K562 (cell line): ENCODE results near the gene TNF. TPM values are rescaled to one million over a fixed set of nuclear protein-coding genes. Genes with fewer than 3 reads are reported as not detected.
A peak's percentile ranks its signal among the peaks of the same experiment; 100 is the strongest.

Source experiments
- RBM34 ChIP-seq: fragments of 200-400 bp; formaldehyde crosslinking; IDR thresholded peaks from 2 replicates; pipeline ENCODE4 v1.6.1; 2018; ENCODE audit warnings: low read length, borderline replicate concordance; ENCODE audit not compliant: insufficient read depth
- U2AF1 ChIP-seq: fragments of 200-400 bp; formaldehyde crosslinking; optimal IDR thresholded peaks from 2 replicates; pipeline ENCODE3; 2017; ENCODE audit warnings: mild to moderate bottlenecking, low read depth, low read length, moderate library complexity
- ZNF134 ChIP-seq: fragments of 250-450 bp; sonication (Bioruptor Pico); conservative IDR thresholded peaks from 2 replicates; pipeline ENCODE4 v1.4.0; 2020
- ZNF197 ChIP-seq: fragments of 200-800 bp; sonication (Bioruptor generic); IDR thresholded peaks from 2 replicates; pipeline ENCODE4 v1.6.1; 2016; ENCODE audit warnings: low read depth, missing genetic modification characterization, missing compliant biosample characterization
- ZNF445 ChIP-seq: fragments of 250-450 bp; sonication (Bioruptor Pico); IDR thresholded peaks from 2 replicates; pipeline ENCODE4 v1.4.0; 2020; ENCODE audit warnings: low read depth, mild to moderate bottlenecking, moderate library complexity
- polyA plus RNA-seq, 8 experiments: library from polyadenylated mRNA; depleted of rRNA in 4 of 8; stranded (reverse) in 5 of 8; unstranded in 3 of 8; fragments of >200 nt; fragmentation: Nextera tagmentation in 2 of 8; fragmentation: Illumina TruSeq in 1 of 8; extraction: Ambion mirVana in 2 of 8; extraction: Trizol in 1 of 8; gene quantifications; 2 replicates each; pipeline versions ENCODE4 v1.2.1 to v1.2.3, GENCODE V29; 2011 to 2014; ENCODE audit warnings: inconsistent platforms in 1 of 8, missing spikeins in 1 of 8
- total RNA-seq, 7 experiments: library from RNA; depleted of rRNA in 6 of 7; stranded (reverse); fragments of >200 nt in 6 of 7; fragmentation: Illumina TruSeq in 2 of 7; extraction: Trizol in 2 of 7; gene quantifications; 2 replicates each; pipeline versions ENCODE4 v1.2.1 to v1.2.3, GENCODE V29; 2011 to 2021; ENCODE audit warnings: low replicate concordance in 1 of 7
- TF ChIP-seq, protein P1 (sequence below): fragments of 250-450 bp; sonication (Bioruptor Pico); IDR thresholded peaks from 2 replicates; pipeline ENCODE4 v1.4.0; 2020; ENCODE audit warnings: mild to moderate bottlenecking, moderate library complexity, borderline replicate concordance
- TF ChIP-seq, protein P2 (sequence below), 2 experiments: fragments of 450-650 bp in 1 of 2; sonication (generic) in 1 of 2; formaldehyde crosslinking in 1 of 2; IDR thresholded peaks; 2 replicates each; pipeline versions ENCODE4 v1.7.1 to v1.9.0; 2016 to 2022; ENCODE audit warnings: inconsistent platforms in 1 of 2, mild to moderate bottlenecking in 1 of 2, missing genetic modification reagents in 1 of 2
- TF ChIP-seq, protein P3 (sequence below): fragments of 250-450 bp; sonication (Bioruptor Pico); IDR thresholded peaks from 2 replicates; pipeline ENCODE4 v1.8.0; 2022; ENCODE audit warnings: inconsistent platforms, mild to moderate bottlenecking, moderate library complexity, borderline replicate concordance
- TF ChIP-seq, protein P4 (sequence below): fragments of 250-450 bp; sonication (Bioruptor Pico); IDR thresholded peaks from 2 replicates; pipeline ENCODE4 v1.8.0; 2022; ENCODE audit warnings: inconsistent platforms

TNF gene
- total and polyA plus RNA-seq, 9 of the 15 experiments (the other 6 are each of a cell fraction or from before 2014, with no cell fraction given) = 0.08 to 0.40 TPM; not detected in 7

DNA sequence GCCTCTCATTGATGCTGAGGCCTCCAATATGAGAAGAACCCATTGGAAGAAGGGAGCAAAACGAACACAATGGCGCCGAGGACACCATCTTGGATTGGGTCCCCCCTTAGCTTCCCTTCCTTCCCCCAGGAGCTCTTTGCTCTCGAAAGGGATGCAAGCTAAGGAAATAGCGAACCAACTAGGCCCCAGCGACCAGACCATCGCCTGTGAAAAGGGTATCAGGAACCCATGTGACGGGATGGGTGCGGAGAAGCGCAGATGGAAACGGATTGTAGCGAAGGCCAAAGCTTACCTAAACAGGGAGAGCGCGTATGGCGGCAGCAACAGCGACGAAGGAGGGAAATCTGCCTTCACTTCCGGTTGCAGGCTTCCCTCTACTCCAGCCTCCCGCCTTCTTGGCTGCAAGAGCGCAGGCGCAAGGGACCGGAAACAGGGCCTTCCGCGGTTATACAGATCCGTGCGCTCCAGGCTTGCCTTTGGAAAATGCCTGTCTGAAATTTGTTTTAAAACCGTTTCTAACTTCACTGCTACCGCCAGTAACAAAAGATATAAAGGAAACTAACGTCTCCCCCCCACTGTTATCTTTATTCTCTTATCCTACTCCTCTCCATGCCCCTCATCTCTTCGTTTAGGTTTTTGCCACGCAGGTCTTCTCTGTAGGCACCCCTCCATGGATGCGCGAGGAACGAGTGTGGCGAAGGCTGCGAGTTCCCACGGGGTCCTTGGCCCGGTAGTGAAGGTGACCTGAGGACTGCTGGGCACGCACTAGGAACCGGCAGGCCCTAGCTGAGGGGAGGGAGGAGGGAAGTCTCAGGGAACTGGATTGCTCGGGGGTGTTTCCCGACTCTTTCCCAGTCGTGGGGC, 33.5 kb upstream of the TNF start, which contains the start of gene DDX39B (continued):
- TF ChIP-seq, protein P1, sequence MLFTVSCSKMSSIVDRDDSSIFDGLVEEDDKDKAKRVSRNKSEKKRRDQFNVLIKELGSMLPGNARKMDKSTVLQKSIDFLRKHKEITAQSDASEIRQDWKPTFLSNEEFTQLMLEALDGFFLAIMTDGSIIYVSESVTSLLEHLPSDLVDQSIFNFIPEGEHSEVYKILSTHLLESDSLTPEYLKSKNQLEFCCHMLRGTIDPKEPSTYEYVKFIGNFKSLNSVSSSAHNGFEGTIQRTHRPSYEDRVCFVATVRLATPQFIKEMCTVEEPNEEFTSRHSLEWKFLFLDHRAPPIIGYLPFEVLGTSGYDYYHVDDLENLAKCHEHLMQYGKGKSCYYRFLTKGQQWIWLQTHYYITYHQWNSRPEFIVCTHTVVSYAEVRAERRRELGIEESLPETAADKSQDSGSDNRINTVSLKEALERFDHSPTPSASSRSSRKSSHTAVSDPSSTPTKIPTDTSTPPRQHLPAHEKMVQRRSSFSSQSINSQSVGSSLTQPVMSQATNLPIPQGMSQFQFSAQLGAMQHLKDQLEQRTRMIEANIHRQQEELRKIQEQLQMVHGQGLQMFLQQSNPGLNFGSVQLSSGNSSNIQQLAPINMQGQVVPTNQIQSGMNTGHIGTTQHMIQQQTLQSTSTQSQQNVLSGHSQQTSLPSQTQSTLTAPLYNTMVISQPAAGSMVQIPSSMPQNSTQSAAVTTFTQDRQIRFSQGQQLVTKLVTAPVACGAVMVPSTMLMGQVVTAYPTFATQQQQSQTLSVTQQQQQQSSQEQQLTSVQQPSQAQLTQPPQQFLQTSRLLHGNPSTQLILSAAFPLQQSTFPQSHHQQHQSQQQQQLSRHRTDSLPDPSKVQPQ (CRISPR knock-in tag) = 0 out of 2 replicates have a peak, but pooled peaks have one; percentile 44
- 0 out of 2 replicates have a peak, but pooled peaks have one; percentile 36 for TF ChIP-seq ZNF134
- TF ChIP-seq, protein P2, sequence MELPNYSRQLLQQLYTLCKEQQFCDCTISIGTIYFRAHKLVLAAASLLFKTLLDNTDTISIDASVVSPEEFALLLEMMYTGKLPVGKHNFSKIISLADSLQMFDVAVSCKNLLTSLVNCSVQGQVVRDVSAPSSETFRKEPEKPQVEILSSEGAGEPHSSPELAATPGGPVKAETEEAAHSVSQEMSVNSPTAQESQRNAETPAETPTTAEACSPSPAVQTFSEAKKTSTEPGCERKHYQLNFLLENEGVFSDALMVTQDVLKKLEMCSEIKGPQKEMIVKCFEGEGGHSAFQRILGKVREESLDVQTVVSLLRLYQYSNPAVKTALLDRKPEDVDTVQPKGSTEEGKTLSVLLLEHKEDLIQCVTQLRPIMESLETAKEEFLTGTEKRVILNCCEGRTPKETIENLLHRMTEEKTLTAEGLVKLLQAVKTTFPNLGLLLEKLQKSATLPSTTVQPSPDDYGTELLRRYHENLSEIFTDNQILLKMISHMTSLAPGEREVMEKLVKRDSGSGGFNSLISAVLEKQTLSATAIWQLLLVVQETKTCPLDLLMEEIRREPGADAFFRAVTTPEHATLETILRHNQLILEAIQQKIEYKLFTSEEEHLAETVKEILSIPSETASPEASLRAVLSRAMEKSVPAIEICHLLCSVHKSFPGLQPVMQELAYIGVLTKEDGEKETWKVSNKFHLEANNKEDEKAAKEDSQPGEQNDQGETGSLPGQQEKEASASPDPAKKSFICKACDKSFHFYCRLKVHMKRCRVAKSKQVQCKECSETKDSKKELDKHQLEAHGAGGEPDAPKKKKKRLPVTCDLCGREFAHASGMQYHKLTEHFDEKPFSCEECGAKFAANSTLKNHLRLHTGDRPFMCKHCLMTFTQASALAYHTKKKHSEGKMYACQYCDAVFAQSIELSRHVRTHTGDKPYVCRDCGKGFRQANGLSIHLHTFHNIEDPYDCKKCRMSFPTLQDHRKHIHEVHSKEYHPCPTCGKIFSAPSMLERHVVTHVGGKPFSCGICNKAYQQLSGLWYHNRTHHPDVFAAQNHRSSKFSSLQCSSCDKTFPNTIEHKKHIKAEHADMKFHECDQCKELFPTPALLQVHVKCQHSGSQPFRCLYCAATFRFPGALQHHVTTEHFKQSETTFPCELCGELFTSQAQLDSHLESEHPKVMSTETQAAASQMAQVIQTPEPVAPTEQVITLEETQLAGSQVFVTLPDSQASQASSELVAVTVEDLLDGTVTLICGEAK (IDR thresholded peaks at IDR 0.05) = peak; percentile 92
- TF ChIP-seq, protein P2 (CRISPR knock-in tag; IDR thresholded peaks at IDR 0.05) = peak; percentile 37; the same call in 1 of the 2 replicates
- 0 out of 2 replicates have a peak, but pooled peaks have one; percentile 16 for TF ChIP-seq ZNF445 (CRISPR knock-in tag)
- TF ChIP-seq, protein P3, sequence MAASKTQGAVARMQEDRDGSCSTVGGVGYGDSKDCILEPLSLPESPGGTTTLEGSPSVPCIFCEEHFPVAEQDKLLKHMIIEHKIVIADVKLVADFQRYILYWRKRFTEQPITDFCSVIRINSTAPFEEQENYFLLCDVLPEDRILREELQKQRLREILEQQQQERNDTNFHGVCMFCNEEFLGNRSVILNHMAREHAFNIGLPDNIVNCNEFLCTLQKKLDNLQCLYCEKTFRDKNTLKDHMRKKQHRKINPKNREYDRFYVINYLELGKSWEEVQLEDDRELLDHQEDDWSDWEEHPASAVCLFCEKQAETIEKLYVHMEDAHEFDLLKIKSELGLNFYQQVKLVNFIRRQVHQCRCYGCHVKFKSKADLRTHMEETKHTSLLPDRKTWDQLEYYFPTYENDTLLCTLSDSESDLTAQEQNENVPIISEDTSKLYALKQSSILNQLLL = no peak
- no peak for TF ChIP-seq U2AF1
- no peak for TF ChIP-seq RBM34
- TF ChIP-seq, protein P4, sequence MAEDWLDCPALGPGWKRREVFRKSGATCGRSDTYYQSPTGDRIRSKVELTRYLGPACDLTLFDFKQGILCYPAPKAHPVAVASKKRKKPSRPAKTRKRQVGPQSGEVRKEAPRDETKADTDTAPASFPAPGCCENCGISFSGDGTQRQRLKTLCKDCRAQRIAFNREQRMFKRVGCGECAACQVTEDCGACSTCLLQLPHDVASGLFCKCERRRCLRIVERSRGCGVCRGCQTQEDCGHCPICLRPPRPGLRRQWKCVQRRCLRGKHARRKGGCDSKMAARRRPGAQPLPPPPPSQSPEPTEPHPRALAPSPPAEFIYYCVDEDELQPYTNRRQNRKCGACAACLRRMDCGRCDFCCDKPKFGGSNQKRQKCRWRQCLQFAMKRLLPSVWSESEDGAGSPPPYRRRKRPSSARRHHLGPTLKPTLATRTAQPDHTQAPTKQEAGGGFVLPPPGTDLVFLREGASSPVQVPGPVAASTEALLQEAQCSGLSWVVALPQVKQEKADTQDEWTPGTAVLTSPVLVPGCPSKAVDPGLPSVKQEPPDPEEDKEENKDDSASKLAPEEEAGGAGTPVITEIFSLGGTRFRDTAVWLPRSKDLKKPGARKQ = no peak
- peak; percentile 84; the same call in 1 of the 2 replicates for TF ChIP-seq ZNF197 (CRISPR knock-in tag)
